DND-41 (cell line): ENCODE measurements around the gene PDGFRB.

ENCODE experiments used
- CTCF ChIP-seq: IDR thresholded peaks from 2 replicates; pipeline ENCODE4 v1.5.1; 2012; ENCODE audit warnings: borderline replicate concordance, low read length, moderate library complexity, mild to moderate bottlenecking; ENCODE audit not compliant: poor library complexity, severe bottlenecking; ENCODE audit errors: extremely low read depth
- EZH2 ChIP-seq: IDR thresholded peaks from 3 replicates; pipeline ENCODE4 v1.6.1; 2012; ENCODE audit warnings: borderline replicate concordance, low read depth, mild to moderate bottlenecking, moderate library complexity, low read length, inconsistent platforms; ENCODE audit not compliant: severe bottlenecking

GRCh38 chr5:150122536-150123481 lies 32.8 kb downstream of the PDGFRB start:
- no peak for TF ChIP-seq CTCF
- no peak for TF ChIP-seq EZH2
